Thyroid gland (tissue), 4 donors: ENCODE measurements around the gene CMPK1. TPM values are rescaled to one million over a fixed set of nuclear protein-coding genes. Genes with fewer than 3 reads are reported as not detected.

ENCODE experiments used
- DNase-seq, 2 donors: peaks; one replicate each; pipeline ENCODE4 v3.0.0-alpha.2; 2019
- H3K27ac ChIP-seq, 3 donors: fragments of 200-600 bp; sonication (generic); 1 replicate in 2 of 3; 2 replicates in 1 of 3; pipeline ENCODE4 v1.5.1; 2016 to 2019; ENCODE audit warnings: mild to moderate bottlenecking in 1 of 3, moderate library complexity in 1 of 3
- H3K27me3 ChIP-seq: fragments of 200-600 bp; sonication (generic); one replicate; pipeline ENCODE4 v1.5.1; 2019
- H3K36me3 ChIP-seq, 2 donors: fragments of 200-600 bp; sonication (generic); one replicate each; pipeline ENCODE4 v1.5.1; 2016 to 2019
- H3K4me1 ChIP-seq, 2 donors: fragments of 200-600 bp; sonication (generic); one replicate each; pipeline ENCODE4 v1.5.1; 2017 to 2019
- H3K4me3 ChIP-seq, 3 donors: fragments of 200-600 bp; sonication (generic); replicated peaks in 1 of 3; 1 replicate in 2 of 3; 2 replicates in 1 of 3; pipeline ENCODE4 v1.5.1; 2016; ENCODE audit warnings: mild to moderate bottlenecking in 1 of 3
- H3K9me3 ChIP-seq: fragments of 200-600 bp; sonication (generic); one replicate; pipeline ENCODE4 v1.5.1; 2017
- POLR2A ChIP-seq, 2 donors: fragments of 450-650 bp; IDR thresholded peaks; one replicate each; pipeline ENCODE4 v1.6.1; 2017; ENCODE audit warnings: antibody characterized with exemption in 2 of 2, mild to moderate bottlenecking in 2 of 2, moderate library complexity in 1 of 2
- WGBS, 2 donors: methylation state at CpG; one replicate each; pipeline ENCODE4 v1.1.5; 2017; 5-methylcytosine and 5-hydroxymethylcytosine counted together
- intact Hi-C: fragments of 100-400 bp; cut with DNase I; formaldehyde crosslinking; loops from one replicate; pipeline ENCODE4 v1.15.1; 2023
- total RNA-seq, 4 donors: library from RNA; depleted of rRNA; stranded (reverse); fragments of >200 nt; gene quantifications; one replicate each; pipeline ENCODE4 v1.2.3, GENCODE V29; 2016
- TF ChIP-seq, protein P1 (sequence below), 6 experiments: fragments of 200-600 bp in 3 of 6; fragments of 450-650 bp in 3 of 6; sonication (generic) in 3 of 6; IDR thresholded peaks; one replicate each; pipeline ENCODE4 v1.5.1; 2016 to 2019; ENCODE audit warnings: antibody characterized with exemption in 6 of 6, mild to moderate bottlenecking in 2 of 6, inconsistent platforms in 1 of 6, moderate library complexity in 1 of 6

CMPK1 gene
- total RNA-seq, 4 donors from 2014 or later = 122 to 147 (median 134) TPM

DNA sequence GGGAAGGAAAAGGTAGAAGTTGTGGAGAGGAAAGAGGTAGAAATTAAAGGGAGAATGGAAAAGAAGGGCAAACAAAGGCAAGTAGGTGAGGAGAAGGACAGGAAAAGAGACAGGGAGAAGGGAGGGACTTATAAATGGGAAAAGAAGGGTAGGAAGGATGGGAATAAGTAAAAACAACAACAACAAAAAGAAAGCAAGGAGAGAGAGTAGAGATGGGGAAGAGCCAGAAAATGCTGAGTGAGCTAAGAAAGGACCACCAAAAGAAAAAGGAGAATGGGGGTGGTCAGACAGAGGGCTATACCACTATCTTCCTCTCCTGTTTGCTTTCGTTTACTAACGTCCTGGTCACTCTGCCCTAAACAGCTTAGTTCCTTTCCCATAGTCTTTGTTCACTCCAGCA is 1.7 kb upstream of the CMPK1 start:
- intact Hi-C loops = loop anchor here (10.0 kb wide), 1 partner anchor 147 kb away; no protein-coding TSS in a partner anchor

DNA sequence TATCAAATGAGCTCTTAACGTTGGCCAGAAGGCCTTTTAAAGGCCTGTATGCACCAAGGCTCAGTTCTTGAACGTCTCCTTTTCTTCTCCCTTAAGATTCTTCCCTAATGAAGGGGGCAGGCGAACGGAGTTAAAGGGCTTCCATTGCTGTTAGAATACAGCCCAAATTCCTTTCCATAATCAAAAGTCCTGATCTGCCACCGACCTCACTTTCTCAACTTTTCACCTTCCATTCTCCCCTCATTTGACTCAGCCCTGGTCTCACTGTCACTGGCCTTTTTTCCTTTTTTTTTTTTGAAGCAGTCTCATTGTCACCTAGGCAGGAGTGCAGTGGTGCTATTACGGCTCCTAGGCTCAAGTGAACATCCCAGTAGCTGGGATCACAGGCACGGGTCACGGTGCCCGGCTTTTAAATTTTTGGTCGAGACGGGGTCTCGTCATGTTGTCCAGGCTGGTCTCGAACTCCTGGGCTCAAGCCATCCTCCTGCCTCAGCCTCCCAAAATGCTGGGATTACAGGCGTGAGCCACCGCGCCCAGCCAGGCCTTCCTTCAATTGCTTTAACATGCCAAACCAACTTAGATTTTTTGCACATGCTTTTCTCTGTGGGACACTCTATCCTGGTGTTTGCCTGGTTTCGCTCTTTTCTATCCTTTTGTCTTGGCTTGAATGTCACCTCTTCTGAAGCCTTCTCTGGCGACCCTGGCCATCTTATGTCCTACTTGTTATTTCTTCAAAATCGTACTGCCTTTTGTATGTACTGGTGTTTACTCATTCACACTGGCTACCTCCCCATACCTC is 612 bp upstream of the CMPK1 start:
- intact Hi-C loops = loop anchor here (10.0 kb wide), 1 partner anchor 148 kb away; no protein-coding TSS in a partner anchor

More for the DNA sequence above, 1.7 kb upstream of the CMPK1 start:
- no peak for DNase-seq
- no peaks in the 10 kb centered on the region for H3K9me3 ChIP-seq
- no peaks in the 10 kb centered on the region for H3K36me3 ChIP-seq
- peaks cover 4 to 30% of the 10 kb centered on the region in 2 donors for H3K4me1 ChIP-seq
- 89 to 96% methylated on average over 2 of the region's 2 CpGs for WGBS, 2 donors
- TF ChIP-seq POLR2A (IDR thresholded peaks at IDR 0.05) = no peak
- TF ChIP-seq, protein P1, sequence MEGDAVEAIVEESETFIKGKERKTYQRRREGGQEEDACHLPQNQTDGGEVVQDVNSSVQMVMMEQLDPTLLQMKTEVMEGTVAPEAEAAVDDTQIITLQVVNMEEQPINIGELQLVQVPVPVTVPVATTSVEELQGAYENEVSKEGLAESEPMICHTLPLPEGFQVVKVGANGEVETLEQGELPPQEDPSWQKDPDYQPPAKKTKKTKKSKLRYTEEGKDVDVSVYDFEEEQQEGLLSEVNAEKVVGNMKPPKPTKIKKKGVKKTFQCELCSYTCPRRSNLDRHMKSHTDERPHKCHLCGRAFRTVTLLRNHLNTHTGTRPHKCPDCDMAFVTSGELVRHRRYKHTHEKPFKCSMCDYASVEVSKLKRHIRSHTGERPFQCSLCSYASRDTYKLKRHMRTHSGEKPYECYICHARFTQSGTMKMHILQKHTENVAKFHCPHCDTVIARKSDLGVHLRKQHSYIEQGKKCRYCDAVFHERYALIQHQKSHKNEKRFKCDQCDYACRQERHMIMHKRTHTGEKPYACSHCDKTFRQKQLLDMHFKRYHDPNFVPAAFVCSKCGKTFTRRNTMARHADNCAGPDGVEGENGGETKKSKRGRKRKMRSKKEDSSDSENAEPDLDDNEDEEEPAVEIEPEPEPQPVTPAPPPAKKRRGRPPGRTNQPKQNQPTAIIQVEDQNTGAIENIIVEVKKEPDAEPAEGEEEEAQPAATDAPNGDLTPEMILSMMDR (IDR thresholded peaks at IDR 0.05) = no peak
- no peak overlapping the region for H3K27ac ChIP-seq
- no peaks in the 10 kb centered on the region for H3K27me3 ChIP-seq
- H3K4me3 ChIP-seq = no peak overlapping the region

DNA sequence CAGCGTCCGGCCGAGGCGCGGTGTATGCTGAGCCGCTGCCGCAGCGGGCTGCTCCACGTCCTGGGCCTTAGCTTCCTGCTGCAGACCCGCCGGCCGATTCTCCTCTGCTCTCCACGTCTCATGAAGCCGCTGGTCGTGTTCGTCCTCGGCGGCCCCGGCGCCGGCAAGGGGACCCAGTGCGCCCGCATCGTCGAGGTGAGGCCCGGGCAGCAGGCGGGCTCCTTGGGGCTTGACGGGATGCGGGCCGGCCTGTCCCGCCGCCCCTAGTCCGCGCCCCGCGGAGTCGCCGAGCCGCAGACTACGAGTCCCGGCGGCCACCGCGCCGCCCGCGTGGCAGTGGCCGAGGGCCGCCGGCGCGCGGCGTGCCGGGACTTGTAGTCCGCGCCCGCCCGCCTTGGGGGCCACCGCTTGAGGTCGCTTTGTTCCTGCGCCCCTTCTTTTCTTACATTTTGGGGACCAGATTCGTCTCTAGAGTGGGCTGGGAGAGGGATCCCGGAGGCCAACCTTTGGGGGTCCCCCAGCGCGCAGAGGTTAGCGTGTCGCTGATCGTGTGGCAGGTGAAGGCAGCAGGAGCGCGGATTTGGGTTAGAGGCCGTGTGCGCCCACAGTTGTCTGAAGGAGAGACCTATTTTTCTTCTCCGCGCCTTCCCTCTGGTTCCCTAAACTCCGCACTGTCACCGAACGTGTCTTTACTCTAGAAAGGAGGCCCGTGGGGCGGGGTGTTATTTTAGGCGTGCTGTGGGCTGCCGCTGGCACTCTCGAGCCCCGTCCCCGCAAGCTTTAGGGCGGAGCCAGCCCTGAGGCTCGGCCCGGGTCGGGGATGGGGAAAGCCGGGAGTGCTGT is 553 bp downstream of the CMPK1 start:
- intact Hi-C loops = loop anchor here (10.0 kb wide), 1 partner anchor 149 kb away; no protein-coding TSS in a partner anchor
- peaks cover 9 to 35% of the 10 kb centered on the region in 2 donors for H3K4me1 ChIP-seq

More for the DNA sequence above, 612 bp upstream of the CMPK1 start:
- Histone ChIP-seq H3K4me1 (peaks cover 4 to 32% of the 10 kb centered on the region in 2 donors), H3K27ac (peak overlapping the region; percentile 21 to 98 (median 95)), H3K36me3 (no peaks in the 10 kb centered on the region), H3K27me3 (no peaks in the 10 kb centered on the region), H3K9me3 (no peaks in the 10 kb centered on the region), H3K4me3 (peak overlapping the region in 2 of 3 donors; percentile 3 to 91)
- 44 to 45% methylated on average over 19 of the region's 19 CpGs for whole genome bisulfite sequencing, 2 donors
- TF ChIP-seq POLR2A (IDR thresholded peaks at IDR 0.05) = no peak
- TF ChIP-seq, protein P1 (IDR thresholded peaks at IDR 0.05) = no peak
- DNase-seq = peak in 1 of 2 donors; percentile 5

DNA sequence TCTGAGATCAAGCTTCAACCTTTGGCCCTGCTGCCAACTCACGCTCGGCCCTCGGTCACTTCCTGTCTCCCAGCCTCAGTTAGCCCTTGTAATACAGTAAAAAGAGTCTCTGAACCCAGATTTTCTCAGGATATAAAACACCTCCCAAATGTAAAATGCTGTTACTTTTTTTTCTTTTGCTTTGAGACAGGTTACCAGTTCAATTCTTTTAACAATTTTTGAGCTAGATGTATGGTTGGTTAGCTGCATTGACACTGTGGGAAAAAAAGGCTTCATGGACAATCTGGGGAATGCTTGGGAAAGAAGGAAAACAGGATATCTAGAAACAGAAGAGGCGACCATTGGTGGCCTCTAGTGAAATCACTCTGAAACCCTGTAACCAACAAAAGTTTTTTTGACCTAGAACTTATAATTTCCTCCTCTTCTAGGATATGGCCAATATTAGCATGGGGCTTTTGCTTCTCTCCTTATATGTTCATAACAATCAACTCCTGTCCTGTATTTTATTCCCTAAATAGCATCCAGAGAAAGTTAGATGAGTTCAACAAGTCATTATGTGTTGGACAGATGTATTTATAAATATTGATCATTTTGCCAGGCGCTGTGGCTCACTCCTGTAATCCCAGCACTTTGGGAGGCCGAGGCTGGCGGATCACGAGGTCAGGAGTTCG is 1.3 kb downstream of the CMPK1 start:
- intact Hi-C loops = loop anchor here (10.0 kb wide), 1 partner anchor 150 kb away; no protein-coding TSS in a partner anchor
- no peaks in the 10 kb centered on the region for H3K36me3 ChIP-seq
- no peaks in the 10 kb centered on the region for H3K9me3 ChIP-seq
- peak overlapping the region; percentile 86 to 98 (median 95) for H3K27ac ChIP-seq
- TF ChIP-seq, protein P1 (IDR thresholded peaks at IDR 0.05) = no peak
- TF ChIP-seq POLR2A (IDR thresholded peaks at IDR 0.05) = no peak
- H3K27me3 ChIP-seq = no peaks in the 10 kb centered on the region
- H3K4me3 ChIP-seq = peak overlapping the region; percentile 77 to 91 (median 84)
- peaks cover 9 to 35% of the 10 kb centered on the region in 2 donors for H3K4me1 ChIP-seq
- WGBS, 2 donors = 51 to 52% methylated on average over 9 of the region's 9 CpGs
- DNase-seq = no peak

More for the DNA sequence above, 553 bp downstream of the CMPK1 start:
- Histone ChIP-seq H3K36me3 (no peaks in the 10 kb centered on the region), H3K9me3 (no peaks in the 10 kb centered on the region), H3K27ac (peak overlapping the region; percentile 86 to 98 (median 95)), H3K4me3 (peak overlapping the region; percentile 77 to 91 (median 84)), H3K27me3 (no peaks in the 10 kb centered on the region)
- 0 to 1% methylated on average over 18 to 19 of the region's 90 CpGs for WGBS, 2 donors
- peak; percentile 76 for DNase-seq
- TF ChIP-seq, protein P1 (IDR thresholded peaks at IDR 0.05) = peak in 1 of 6 experiments; percentile 40
- peak; percentile 11 to 48 for TF ChIP-seq POLR2A (IDR thresholded peaks at IDR 0.05)
